Myocyte (in vitro differentiated cells): ENCODE results near the gene COX7B. TPM values are rescaled to one million over a fixed set of nuclear protein-coding genes. Genes with fewer than 3 reads are reported as not detected.
"Not testable (repeated sequence)": the region's sequence is repeated elsewhere in the genome, so short reads cannot be mapped to it uniquely, and the experiment has no call there.

ENCODE experiments used
- DNase-seq: peaks from one replicate; pipeline ENCODE4 v3.0.0-alpha.2; 2012; ENCODE audit warnings: low read depth
- total RNA-seq: library from RNA; depleted of rRNA; stranded (reverse); fragments of >200 nt; gene quantifications from 2 replicates; pipeline ENCODE4 v1.2.3, GENCODE V29; 2014

The COX7B gene
- total RNA-seq, 1 donor from 2014 or later, result 380 TPM

GRCh38 chrX:77945031-77945430 lies 45.8 kb downstream of the COX7B start:
- not testable (repeated sequence) for DNase-seq

- DNase-seq, result peak; percentile 10
Measured at GRCh38 chrX:77945910-77946545, 46.8 kb downstream of the COX7B start.

- no peak for DNase-seq
Measured at GRCh38 chrX:77946571-77946970, 47.3 kb downstream of the COX7B start.

GRCh38 chrX:77949840-77950239 lies 50.6 kb downstream of the COX7B start:
- DNase-seq, result no peak

GRCh38 chrX:77952173-77952572 lies 52.9 kb downstream of the COX7B start:
- no peak for DNase-seq

- DNase-seq, result no peak
Measured at GRCh38 chrX:77953302-77953701, 54.0 kb downstream of the COX7B start.

- DNase-seq, result no peak
Measured at GRCh38 chrX:77953708-77954107, 54.4 kb downstream of the COX7B start.

Other genes with a start within 250 kb of the COX7B start
- gene ATRX, start 113.3 kb upstream of the COX7B start, total RNA-seq, result 64.6 and 72.4 TPM in 2 replicates
- gene MAGT1, start 4.0 kb upstream of the COX7B start, total RNA-seq, result 61.3 and 96.1 TPM in 2 replicates
- 9.9 and 12.4 TPM in 2 replicates for gene ATP7A, start 11.2 kb downstream of the COX7B start, total RNA-seq
- not detected in 2 replicates for gene PGAM4, start 70.2 kb downstream of the COX7B start, total RNA-seq
- 277 and 371 TPM in 2 replicates for gene PGK1, start 204.8 kb downstream of the COX7B start, total RNA-seq
- gene TAF9B, start 240.2 kb downstream of the COX7B start, total RNA-seq, result 56.2 and 63.0 TPM in 2 replicates